SH-SY5Y (cell line): ENCODE results near the gene VAPA.

Experiments used
- GATA2 ChIP-seq: IDR thresholded peaks from 2 replicates; pipeline ENCODE4 v1.6.1; 2011; ENCODE audit warnings: mild to moderate bottlenecking, low read depth, low read length
- GATA3 ChIP-seq: IDR thresholded peaks from 2 replicates; pipeline ENCODE4 v1.6.1; 2011; ENCODE audit warnings: low read depth, mild to moderate bottlenecking, low read length, moderate library complexity

GRCh38 chr18:9992300-9992972 is 78.6 kb downstream of the VAPA start:
- TF ChIP-seq GATA2 (no peak), GATA3 (no peak)
